Fibroblast of the aortic adventitia (primary cell): ENCODE measurements around the gene KLHL42. TPM values are rescaled to one million over a fixed set of nuclear protein-coding genes. Genes with fewer than 3 reads are reported as not detected.

ENCODE experiments used
- DNase-seq: peaks from one replicate; pipeline ENCODE4 v3.0.0-alpha.2; 2010; ENCODE audit warnings: low read depth
- H3K4me3 ChIP-seq: 2 replicates; pipeline ENCODE4 v1.5.1; 2011; ENCODE audit warnings: low read depth, mild to moderate bottlenecking, control low read depth, low read length, moderate library complexity
- CTCF ChIP-seq: IDR thresholded peaks from 2 replicates; pipeline ENCODE4 v1.5.1; 2011; ENCODE audit warnings: mild to moderate bottlenecking, low read length, control low read depth, inconsistent platforms; ENCODE audit not compliant: insufficient read depth
- total RNA-seq: library from RNA; depleted of rRNA; stranded (reverse); fragments of >200 nt; gene quantifications from 2 replicates; pipeline ENCODE4 v1.2.3, GENCODE V29; 2012; ENCODE audit warnings: low replicate concordance

Gene KLHL42
- total RNA-seq, 1 donor, result 32.5 TPM

- DNase-seq, result peak; percentile 7
- H3K4me3 ChIP-seq, result no peak overlapping the region
- no peak for TF ChIP-seq CTCF
Observed at GRCh38 chr12:27747111-27747820, 32.8 kb upstream of the KLHL42 start.

GRCh38 chr12:27751386-27752047, 28.5 kb upstream of the KLHL42 start:
- TF ChIP-seq CTCF, result no peak
- no peak overlapping the region for H3K4me3 ChIP-seq
- DNase-seq, result no peak

- no peak for DNase-seq
- TF ChIP-seq CTCF, result no peak
- no peak overlapping the region for H3K4me3 ChIP-seq
Observed at GRCh38 chr12:27754795-27755194, 25.2 kb upstream of the KLHL42 start.

GRCh38 chr12:27756670-27757195, 23.3 kb upstream of the KLHL42 start:
- DNase-seq, result no peak
- no peak for TF ChIP-seq CTCF
- no peak overlapping the region for H3K4me3 ChIP-seq

- H3K4me3 ChIP-seq, result no peak overlapping the region
- no peak for TF ChIP-seq CTCF
- no peak for DNase-seq
Observed at GRCh38 chr12:27762757-27763156, 17.3 kb upstream of the KLHL42 start.

GRCh38 chr12:27766587-27766986, 13.4 kb upstream of the KLHL42 start:
- no peak for TF ChIP-seq CTCF
- no peak overlapping the region for H3K4me3 ChIP-seq
- DNase-seq, result no peak
